Measurements from ENCODE around the gene SFXN1.

SFXN1 gene

GRCh38 chr5:175567954-175568353 lies 89.6 kb downstream of the SFXN1 start:
- in situ Hi-C loops (cut with MboI; ENCODE audit: low sequenced_read_pairs): no loop called here

GRCh38 chr5:175569701-175570100 lies 91.3 kb downstream of the SFXN1 start:
- in situ Hi-C loops (cut with MboI; ENCODE audit: low sequenced_read_pairs): no loop called here

GRCh38 chr5:175572886-175573285 lies 94.5 kb downstream of the SFXN1 start:
- in situ Hi-C loops (cut with MboI; ENCODE audit: low sequenced_read_pairs): no loop called here

- in situ Hi-C loops (cut with MboI; ENCODE audit: low sequenced_read_pairs): no loop called here
Observed at GRCh38 chr5:175573493-175574269, 95.3 kb downstream of the SFXN1 start.

- in situ Hi-C loops (cut with MboI; ENCODE audit: low sequenced_read_pairs): no loop called here
Observed at GRCh38 chr5:175575301-175575700, 96.9 kb downstream of the SFXN1 start.

GRCh38 chr5:175576096-175576495 lies 97.7 kb downstream of the SFXN1 start:
- in situ Hi-C loops (cut with MboI; ENCODE audit: low sequenced_read_pairs): no loop called here

- in situ Hi-C loops (cut with MboI; ENCODE audit: low sequenced_read_pairs): no loop called here
Observed at GRCh38 chr5:175576591-175576990, 98.2 kb downstream of the SFXN1 start.
